ENCODE results near the gene CST7.
A peak's percentile ranks its signal among the peaks of the same experiment; 100 is the strongest.

CST7 gene

DNA sequence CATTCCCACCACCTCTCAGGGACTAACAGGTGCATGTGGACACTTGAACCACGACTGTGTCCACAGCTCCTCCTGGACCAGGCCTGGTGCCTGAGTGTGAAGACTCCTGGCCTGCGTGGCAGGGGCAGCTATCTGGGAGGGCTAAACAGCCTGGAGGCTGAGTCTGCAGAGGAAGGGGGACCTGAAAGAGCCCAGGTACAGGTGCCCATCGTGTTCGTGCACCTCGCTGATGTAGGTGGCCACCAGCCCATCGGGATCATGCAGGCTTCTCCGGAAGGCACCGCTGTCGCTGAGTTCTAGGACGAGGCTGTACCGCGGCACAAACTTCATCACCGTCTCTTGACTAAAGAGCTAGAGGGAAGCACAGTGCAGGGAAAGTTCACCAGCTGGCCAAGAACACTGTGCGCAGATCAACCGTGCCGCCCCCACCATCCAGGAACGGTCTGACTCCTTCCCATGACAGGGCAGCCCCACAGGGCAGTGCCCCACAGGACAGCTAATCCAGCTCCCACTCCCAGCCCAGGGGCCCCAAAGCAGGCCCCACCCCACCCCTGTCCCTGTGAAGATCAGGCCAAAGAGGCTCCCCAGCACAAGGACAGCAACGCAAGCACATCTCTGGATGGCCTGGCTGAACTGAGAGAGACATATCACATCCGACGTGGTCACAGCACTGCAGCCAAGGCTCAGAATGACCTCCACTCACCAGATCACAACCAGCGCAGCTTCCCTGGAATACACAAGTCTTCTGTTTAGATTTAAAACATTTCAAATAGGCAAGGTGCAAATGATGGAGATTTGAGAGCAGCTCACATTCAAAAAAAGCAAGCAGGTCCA, 14.8 kb downstream of the CST7 start:
- Mint-ChIP-seq H3K27me3 (no peaks in the 10 kb centered on the region), H3K9me3 (ENCODE audit: low read depth) (no peaks in the 10 kb centered on the region), H3K36me3 (peaks cover 20% of the 10 kb centered on the region), H3K4me3 (no peak overlapping the region), H3K27ac (no peak overlapping the region), H3K4me1 (ENCODE audit: low read depth) (peaks cover 7% of the 10 kb centered on the region)

DNA sequence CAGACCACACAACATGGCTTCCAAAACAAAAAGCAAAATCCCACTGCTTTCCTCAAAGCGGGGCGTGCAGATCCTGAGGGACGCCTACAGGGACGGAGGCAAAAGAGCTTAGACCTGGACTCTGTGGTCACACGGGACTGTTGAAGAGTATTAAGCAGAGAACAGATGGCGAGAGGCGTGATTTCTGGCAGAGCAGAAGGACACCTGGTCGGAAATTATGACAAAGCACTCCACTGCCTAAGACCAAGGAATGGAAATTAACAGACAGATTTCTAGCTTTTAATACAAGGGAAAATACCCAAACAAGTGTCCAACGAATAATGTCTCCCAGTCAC, 15.4 kb downstream of the CST7 start:
- H3K36me3 Mint-ChIP-seq: peaks cover 20% of the 10 kb centered on the region

GRCh38 chr20:24965065-24965919, 16.2 kb downstream of the CST7 start:
- Mint-ChIP-seq H3K4me3 (no peak overlapping the region), H3K4me1 (ENCODE audit: low read depth) (peaks cover 7% of the 10 kb centered on the region), H3K36me3 (peaks cover 20% of the 10 kb centered on the region), H3K27ac (peak overlapping the region; percentile 81), H3K9me3 (ENCODE audit: low read depth) (no peaks in the 10 kb centered on the region), H3K27me3 (no peaks in the 10 kb centered on the region)

More for the DNA sequence above, 15.4 kb downstream of the CST7 start:
- H3K9me3 Mint-ChIP-seq (ENCODE audit: low read depth): no peaks in the 10 kb centered on the region
- peak overlapping the region; percentile 81 for H3K27ac Mint-ChIP-seq
- no peaks in the 10 kb centered on the region for H3K27me3 Mint-ChIP-seq
- H3K4me1 Mint-ChIP-seq (ENCODE audit: low read depth): peaks cover 7% of the 10 kb centered on the region
- no peak overlapping the region for H3K4me3 Mint-ChIP-seq

DNA sequence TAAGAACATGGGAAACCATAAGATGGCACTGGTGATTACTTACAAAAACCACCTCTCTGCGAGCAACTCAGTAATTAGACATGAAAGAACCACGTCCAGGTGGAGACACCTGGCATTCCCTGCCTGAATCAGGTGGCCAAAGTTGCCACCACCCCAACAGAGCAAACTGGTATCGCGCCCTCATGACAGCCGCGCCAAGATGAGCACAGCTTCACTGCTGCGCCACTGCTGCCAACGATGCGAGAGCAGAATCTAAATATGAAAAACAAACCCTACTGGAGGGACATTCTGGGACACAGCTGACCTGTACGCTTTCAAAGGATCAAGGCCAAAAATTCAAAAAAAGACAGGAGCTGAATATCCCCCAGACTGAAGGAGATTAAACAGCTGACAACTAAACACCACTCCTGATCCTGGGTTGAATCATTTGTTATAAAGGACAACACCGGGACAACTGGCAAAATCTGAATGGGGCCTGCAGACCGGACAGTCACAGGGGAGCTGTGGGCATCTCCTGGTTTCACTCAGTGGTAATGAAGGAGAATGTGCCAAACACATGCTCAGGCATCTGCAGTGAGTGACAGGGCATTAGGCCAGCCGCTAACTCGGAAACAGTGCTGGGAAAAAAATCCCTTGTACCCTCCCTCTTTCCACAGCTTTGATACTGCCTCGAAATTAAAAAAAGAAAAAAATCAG, 17.4 kb downstream of the CST7 start:
- Mint-ChIP-seq H3K9me3 (ENCODE audit: low read depth) (no peaks in the 10 kb centered on the region), H3K27ac (no peak overlapping the region), H3K27me3 (no peaks in the 10 kb centered on the region), H3K4me3 (no peak overlapping the region), H3K36me3 (peaks cover 20% of the 10 kb centered on the region), H3K4me1 (ENCODE audit: low read depth) (peaks cover 3% of the 10 kb centered on the region)

GRCh38 chr20:24968278-24968800, 19.3 kb downstream of the CST7 start:
- H3K4me1 Mint-ChIP-seq (ENCODE audit: low read depth): peaks cover 3% of the 10 kb centered on the region
- H3K9me3 Mint-ChIP-seq (ENCODE audit: low read depth): no peaks in the 10 kb centered on the region
- no peak overlapping the region for H3K4me3 Mint-ChIP-seq
- no peak overlapping the region for H3K27ac Mint-ChIP-seq
- peaks cover 20% of the 10 kb centered on the region for H3K36me3 Mint-ChIP-seq
- no peaks in the 10 kb centered on the region for H3K27me3 Mint-ChIP-seq

DNA sequence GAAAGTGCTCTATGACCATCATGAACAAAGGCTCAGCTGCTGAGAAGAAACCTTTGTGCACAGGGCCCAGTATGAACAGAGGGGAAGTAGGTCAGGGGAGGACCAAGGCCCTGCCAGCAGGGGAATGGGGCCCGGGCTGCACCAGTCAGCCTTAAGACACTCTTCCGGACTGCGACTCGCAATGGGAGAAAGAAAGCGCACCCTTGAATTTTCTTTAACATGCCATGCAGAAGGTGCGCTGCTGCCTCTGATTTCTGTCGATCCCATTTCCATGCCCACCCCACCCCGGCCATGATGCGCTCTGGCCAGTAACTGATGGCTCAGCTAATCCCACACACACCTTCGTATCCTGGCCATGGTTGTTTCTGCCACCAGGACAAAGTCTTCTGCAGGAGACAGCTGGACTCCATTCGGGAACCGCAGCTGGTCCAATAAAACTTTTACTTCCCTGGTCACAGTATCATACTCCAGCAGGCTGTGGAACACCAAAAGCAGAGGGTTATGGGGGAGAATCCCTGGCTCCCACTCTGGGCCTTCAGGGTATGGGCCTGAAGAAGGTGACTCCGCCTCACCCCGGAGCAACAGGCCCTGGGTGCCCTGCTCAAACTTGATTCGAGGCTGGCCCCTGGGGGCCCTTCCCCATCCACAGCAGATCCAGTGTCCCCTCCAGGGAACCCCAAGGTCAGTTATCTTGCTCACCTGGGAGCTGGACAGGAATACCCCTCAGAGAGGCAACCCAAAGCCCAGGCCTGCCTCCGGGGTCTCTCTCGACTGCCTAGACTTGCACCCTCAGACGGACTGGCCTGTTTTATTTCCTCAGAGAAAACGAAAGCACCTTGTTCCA, 20.3 kb downstream of the CST7 start:
- no peak overlapping the region for H3K4me3 Mint-ChIP-seq

GRCh38 chr20:24970030-24970553, 21.0 kb downstream of the CST7 start:
- H3K27me3 Mint-ChIP-seq: no peaks in the 10 kb centered on the region
- peaks cover 15% of the 10 kb centered on the region for H3K36me3 Mint-ChIP-seq
- H3K27ac Mint-ChIP-seq: no peak overlapping the region
- no peaks in the 10 kb centered on the region for H3K4me1 Mint-ChIP-seq (ENCODE audit: low read depth)
- no peak overlapping the region for H3K4me3 Mint-ChIP-seq
- H3K9me3 Mint-ChIP-seq (ENCODE audit: low read depth): no peaks in the 10 kb centered on the region

More for the DNA sequence above, 20.3 kb downstream of the CST7 start:
- Mint-ChIP-seq H3K4me1 (ENCODE audit: low read depth) (peaks cover 3% of the 10 kb centered on the region), H3K27ac (no peak overlapping the region), H3K36me3 (peaks cover 20% of the 10 kb centered on the region), H3K27me3 (no peaks in the 10 kb centered on the region), H3K9me3 (ENCODE audit: low read depth) (no peaks in the 10 kb centered on the region)

GRCh38 chr20:24970754-24971153, 21.7 kb downstream of the CST7 start:
- Mint-ChIP-seq H3K36me3 (peaks cover 17% of the 10 kb centered on the region), H3K4me1 (ENCODE audit: low read depth) (no peaks in the 10 kb centered on the region), H3K27ac (no peak overlapping the region), H3K9me3 (ENCODE audit: low read depth) (no peaks in the 10 kb centered on the region), H3K4me3 (no peak overlapping the region), H3K27me3 (no peaks in the 10 kb centered on the region)

GRCh38 chr20:24971376-24972101, 22.5 kb downstream of the CST7 start:
- Mint-ChIP-seq H3K27ac (no peak overlapping the region), H3K4me1 (ENCODE audit: low read depth) (no peaks in the 10 kb centered on the region), H3K4me3 (no peak overlapping the region), H3K9me3 (ENCODE audit: low read depth) (peaks cover 4% of the 10 kb centered on the region), H3K36me3 (peaks cover 23% of the 10 kb centered on the region), H3K27me3 (no peaks in the 10 kb centered on the region)

GRCh38 chr20:24972341-24972740, 23.3 kb downstream of the CST7 start:
- H3K36me3 Mint-ChIP-seq: peaks cover 29% of the 10 kb centered on the region
- no peaks in the 10 kb centered on the region for H3K4me1 Mint-ChIP-seq (ENCODE audit: low read depth)
- H3K4me3 Mint-ChIP-seq: no peak overlapping the region
- H3K27me3 Mint-ChIP-seq: no peaks in the 10 kb centered on the region
- H3K9me3 Mint-ChIP-seq (ENCODE audit: low read depth): peaks cover 4% of the 10 kb centered on the region
- H3K27ac Mint-ChIP-seq: no peak overlapping the region

GRCh38 chr20:24977336-24977735, 28.3 kb downstream of the CST7 start:
- H3K4me1 Mint-ChIP-seq (ENCODE audit: low read depth): peaks cover 8% of the 10 kb centered on the region
- H3K36me3 Mint-ChIP-seq: peaks cover 52% of the 10 kb centered on the region
- H3K4me3 Mint-ChIP-seq: no peak overlapping the region

DNA sequence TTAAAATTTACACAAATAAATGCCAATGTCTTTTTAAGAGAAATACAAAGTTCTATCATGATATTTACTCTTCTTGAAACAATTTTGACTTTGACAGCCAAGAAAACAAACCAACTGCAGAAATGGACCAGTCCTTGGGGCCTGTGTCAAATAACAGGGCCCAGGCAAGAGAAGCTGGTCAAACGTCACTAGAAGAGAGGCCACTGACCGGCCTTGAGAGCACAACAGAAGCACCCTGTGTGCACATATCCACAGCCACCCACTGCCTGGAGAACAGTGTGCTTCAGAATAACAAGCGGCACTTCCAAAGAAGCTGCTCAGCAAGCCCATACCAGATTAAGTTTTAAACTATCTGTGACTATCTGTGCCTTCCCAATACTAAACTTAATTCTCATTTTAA, 28.7 kb downstream of the CST7 start:
- Mint-ChIP-seq H3K9me3 (ENCODE audit: low read depth) (peaks cover 4% of the 10 kb centered on the region), H3K4me3 (no peak overlapping the region), H3K27ac (no peak overlapping the region), H3K27me3 (no peaks in the 10 kb centered on the region), H3K36me3 (peaks cover 54% of the 10 kb centered on the region), H3K4me1 (ENCODE audit: low read depth) (peaks cover 11% of the 10 kb centered on the region)

More at GRCh38 chr20:24977336-24977735, 28.3 kb downstream of the CST7 start:
- Mint-ChIP-seq H3K27ac (no peak overlapping the region), H3K27me3 (no peaks in the 10 kb centered on the region), H3K9me3 (ENCODE audit: low read depth) (peaks cover 4% of the 10 kb centered on the region)

DNA sequence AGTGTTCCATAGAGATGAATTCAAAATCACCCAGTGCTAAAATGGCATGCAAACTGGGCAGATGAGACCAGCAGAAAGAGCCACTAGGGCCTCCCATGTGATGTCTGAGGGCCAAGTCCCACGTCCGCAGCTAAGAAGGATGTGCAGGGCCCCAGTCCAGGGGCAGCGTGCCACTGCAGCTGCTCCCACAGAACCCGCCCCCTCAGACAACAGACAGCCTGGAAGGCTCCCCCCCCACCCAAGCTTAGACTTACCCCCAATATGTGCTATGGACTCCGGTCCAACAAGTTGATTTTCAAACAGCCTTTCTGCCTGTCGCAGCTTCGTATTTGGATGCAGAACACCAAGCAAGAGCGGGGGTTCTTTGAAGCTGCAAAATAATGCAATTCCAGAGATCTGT, 29.4 kb downstream of the CST7 start:
- Mint-ChIP-seq H3K9me3 (ENCODE audit: low read depth) (peaks cover 4% of the 10 kb centered on the region), H3K27me3 (no peaks in the 10 kb centered on the region), H3K4me3 (no peak overlapping the region), H3K27ac (no peak overlapping the region), H3K36me3 (peaks cover 53% of the 10 kb centered on the region), H3K4me1 (ENCODE audit: low read depth) (peaks cover 12% of the 10 kb centered on the region)

All from activated naive CD8-positive, alpha-beta T cell (primary cell).